Colonic mucosa (tissue), 4 donors: ENCODE results near the gene DNM3. TPM values are rescaled to one million over a fixed set of nuclear protein-coding genes. Genes with fewer than 3 reads are reported as not detected.
A peak's percentile ranks its signal among the peaks of the same experiment; 100 is the strongest.

ENCODE experiments used
- DNase-seq: peaks from one replicate; pipeline ENCODE4 v3.0.0-alpha.2; 2020
- H3K27ac ChIP-seq: fragments of 200-600 bp; one replicate; pipeline ENCODE4 v1.8.0; 2021
- H3K27me3 ChIP-seq: fragments of 200-600 bp; one replicate; pipeline ENCODE4 v1.8.0; 2021
- H3K36me3 ChIP-seq: fragments of 200-600 bp; one replicate; pipeline ENCODE4 v1.8.0; 2021
- H3K4me1 ChIP-seq: fragments of 200-600 bp; one replicate; pipeline ENCODE4 v1.8.0; 2021; ENCODE audit warnings: mild to moderate bottlenecking
- H3K4me3 ChIP-seq: fragments of 200-600 bp; one replicate; pipeline ENCODE4 v1.8.0; 2021
- H3K9ac ChIP-seq, 2 donors: one replicate each; pipeline ENCODE4 v1.7.0; 2013; ENCODE audit warnings: control low read depth in 2 of 2, low read depth in 2 of 2, low read length in 2 of 2
- H3K9me3 ChIP-seq: fragments of 200-600 bp; one replicate; pipeline ENCODE4 v1.8.0; 2021
- CTCF ChIP-seq: fragments of 200-600 bp; IDR thresholded peaks from one replicate; pipeline ENCODE4 v1.8.0; 2022; ENCODE audit warnings: antibody characterized with exemption, mild to moderate bottlenecking
- intact Hi-C: fragments of 100-400 bp; cut with DNase I; formaldehyde crosslinking; loops from one replicate; pipeline ENCODE4 v1.14.1; 2022
- total RNA-seq, 2 donors: library from RNA; stranded (reverse); fragmentation: NEBNext Ultra II Directional in 1 of 2; extraction: Animal tissue kit (Norgen Biotek cat#: 25700) in 1 of 2; gene quantifications; one replicate each; pipeline ENCODE4 v1.2.1, GENCODE V29; 2021
- donor health status: healthy.
- donor health status: DM: no; HTN: no; CAD: no.
- donor health status: DM: no; HTN: no; CAD: no.

DNM3 gene
- total RNA-seq, 2 donors from 2014 or later = 1.7 to 2.6 TPM

- no peak overlapping the region for H3K9ac ChIP-seq
These were observed 501.4 kb downstream of the DNM3 start for GRCh38 chr1:172342584-172343239.

GRCh38 chr1:172343240-172344160, 502.2 kb downstream of the DNM3 start:
- TF ChIP-seq CTCF = no peak
- no peaks in the 10 kb centered on the region for H3K9me3 ChIP-seq
- H3K36me3 ChIP-seq = no peaks in the 10 kb centered on the region
- H3K27me3 ChIP-seq = no peaks in the 10 kb centered on the region
- intact Hi-C loops = no loop called here
- DNase-seq = no peak
- no peak overlapping the region for H3K4me3 ChIP-seq
- H3K9ac ChIP-seq = no peak overlapping the region
- no peaks in the 10 kb centered on the region for H3K4me1 ChIP-seq
- H3K27ac ChIP-seq = peak overlapping the region; percentile 43

More at GRCh38 chr1:172342584-172343239, 501.4 kb downstream of the DNM3 start:
- H3K4me3 ChIP-seq = no peak overlapping the region
- H3K27ac ChIP-seq = peak overlapping the region; percentile 43
- no peak for DNase-seq
- no peak for TF ChIP-seq CTCF
- H3K36me3 ChIP-seq = no peaks in the 10 kb centered on the region
- intact Hi-C loops = no loop called here
- no peaks in the 10 kb centered on the region for H3K4me1 ChIP-seq
- H3K27me3 ChIP-seq = no peaks in the 10 kb centered on the region
- H3K9me3 ChIP-seq = no peaks in the 10 kb centered on the region

GRCh38 chr1:172344444-172344843, 503.1 kb downstream of the DNM3 start:
- H3K36me3 ChIP-seq = no peaks in the 10 kb centered on the region
- intact Hi-C loops = no loop called here
- H3K9ac ChIP-seq = no peak overlapping the region
- no peak overlapping the region for H3K4me3 ChIP-seq
- H3K27ac ChIP-seq = no peak overlapping the region
- H3K9me3 ChIP-seq = no peaks in the 10 kb centered on the region
- H3K27me3 ChIP-seq = no peaks in the 10 kb centered on the region
- no peaks in the 10 kb centered on the region for H3K4me1 ChIP-seq
- no peak for TF ChIP-seq CTCF
- DNase-seq = no peak

GRCh38 chr1:172345077-172345476, 503.8 kb downstream of the DNM3 start:
- no peak overlapping the region for H3K9ac ChIP-seq
- no peaks in the 10 kb centered on the region for H3K27me3 ChIP-seq
- DNase-seq = no peak
- H3K4me1 ChIP-seq = no peaks in the 10 kb centered on the region
- no peaks in the 10 kb centered on the region for H3K9me3 ChIP-seq
- H3K36me3 ChIP-seq = no peaks in the 10 kb centered on the region
- no peak overlapping the region for H3K27ac ChIP-seq
- TF ChIP-seq CTCF = no peak
- no peak overlapping the region for H3K4me3 ChIP-seq
- intact Hi-C loops = no loop called here

GRCh38 chr1:172347416-172347815, 506.1 kb downstream of the DNM3 start:
- no peaks in the 10 kb centered on the region for H3K4me1 ChIP-seq
- H3K9me3 ChIP-seq = no peaks in the 10 kb centered on the region
- no peak for DNase-seq
- TF ChIP-seq CTCF = no peak
- no peak overlapping the region for H3K4me3 ChIP-seq
- H3K36me3 ChIP-seq = no peaks in the 10 kb centered on the region
- intact Hi-C loops = no loop called here
- H3K27ac ChIP-seq = no peak overlapping the region
- H3K9ac ChIP-seq = no peak overlapping the region
- H3K27me3 ChIP-seq = no peaks in the 10 kb centered on the region
